GM18861 (cell line): ENCODE measurements around the gene SORCS2.

Source experiments
- ATAC-seq: cut with Tn5 transposase; IDR thresholded peaks from one replicate; pipeline ENCODE4 v1.9.1; 2021; ENCODE audit not compliant: unreplicated experiment

SORCS2 gene

GRCh38 chr4:7790023-7790422 is 597.7 kb downstream of the SORCS2 start:
- no peak for ATAC-seq

- ATAC-seq: no peak
Observed at GRCh38 chr4:7790999-7791398, 598.7 kb downstream of the SORCS2 start.
